Body of pancreas (tissue), 4 donors: ENCODE results near the gene NLRP7. TPM values are rescaled to one million over a fixed set of nuclear protein-coding genes. Genes with fewer than 3 reads are reported as not detected.
"Not testable (repeated sequence)": the region's sequence is repeated elsewhere in the genome, so short reads cannot be mapped to it uniquely, and the experiment has no call there.

Experiments
- ATAC-seq: fragments of 150-250 bp; one replicate; pipeline ENCODE4 v1.9.1; 2016
- DNase-seq, 4 donors: peaks; one replicate each; pipeline ENCODE4 v3.0.0-alpha.2; 2019
- H3K27ac ChIP-seq, 4 donors: fragments of 200-600 bp; sonication (generic); 1 replicate in 3 of 4; 2 replicates in 1 of 4; pipeline versions ENCODE4 v1.5.1 to v1.6.1; 2016 to 2019; ENCODE audit warnings: mild to moderate bottlenecking in 1 of 4, mixed read lengths in 1 of 4, moderate library complexity in 1 of 4
- H3K27me3 ChIP-seq, 2 donors: fragments of 200-600 bp; sonication (generic); one replicate each; pipeline ENCODE4 v1.6.0; 2016; ENCODE audit warnings: mild to moderate bottlenecking in 1 of 2
- H3K36me3 ChIP-seq, 2 donors: fragments of 200-600 bp; sonication (generic); replicated peaks in 1 of 2; 2 replicates each; pipeline ENCODE4 v1.5.1; 2016; ENCODE audit warnings: low read depth in 2 of 2; ENCODE audit not compliant: insufficient read depth in 1 of 2
- H3K4me1 ChIP-seq: fragments of 200-600 bp; sonication (generic); one replicate; pipeline ENCODE4 v1.6.0; 2016
- H3K4me3 ChIP-seq, 2 donors: fragments of 200-600 bp; sonication (generic); 1 replicate in 1 of 2; 2 replicates in 1 of 2; pipeline ENCODE4 v1.5.1; 2016 to 2019
- H3K9me3 ChIP-seq, 3 donors: fragments of 200-600 bp; sonication (generic); 1 replicate in 2 of 3; 2 replicates in 1 of 3; pipeline ENCODE4 v1.5.1; 2016
- POLR2A ChIP-seq, 3 donors: fragments of 450-650 bp; IDR thresholded peaks; one replicate each; pipeline ENCODE4 v1.6.1; 2016; ENCODE audit warnings: antibody characterized with exemption in 3 of 3, mild to moderate bottlenecking in 2 of 3
- WGBS, 2 donors: methylation state at CpG; one replicate each; pipeline ENCODE4 v1.1.5; 2017; 5-methylcytosine and 5-hydroxymethylcytosine counted together
- intact Hi-C: fragments of 100-400 bp; cut with DNase I; formaldehyde crosslinking; loops from one replicate; pipeline ENCODE4 v1.15.1; 2023
- total RNA-seq, 2 donors: library from RNA; depleted of rRNA; stranded (reverse); fragments of >200 nt; gene quantifications; one replicate each; pipeline ENCODE4 v1.1.0, GENCODE V29; 2016
- TF ChIP-seq, protein P1 (sequence below), 7 experiments: fragments of 450-650 bp in 4 of 7; fragments of 200-600 bp in 3 of 7; sonication (generic) in 3 of 7; IDR thresholded peaks; one replicate each; pipeline ENCODE4 v1.5.1; 2016 to 2019; ENCODE audit warnings: antibody characterized with exemption in 7 of 7

The NLRP7 gene
- total RNA-seq, 2 donors from 2014 or later, result not detected

DNA sequence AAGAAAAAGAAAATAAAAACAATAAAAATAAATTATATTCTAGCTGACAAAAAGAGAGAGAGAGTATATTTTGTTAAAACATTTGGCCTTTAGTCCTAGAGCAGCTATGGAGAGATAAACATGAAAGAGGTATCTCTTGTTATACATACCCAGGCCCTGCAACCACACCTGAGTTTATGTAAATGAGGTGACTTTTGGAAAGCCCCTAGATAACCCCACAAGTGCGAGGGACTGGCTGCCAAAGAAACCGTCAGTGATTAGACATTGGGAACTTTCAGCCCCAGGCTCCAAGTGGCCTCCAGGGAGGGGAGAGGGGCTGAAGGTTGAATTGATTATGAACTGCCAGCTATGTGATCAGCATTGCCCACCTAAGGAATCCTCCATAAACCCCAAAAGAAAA is 2.1 kb upstream of the NLRP7 start:
- WGBS, 2 donors, result 56 to 61% methylated on average over 2 of the region's 2 CpGs
- Histone ChIP-seq H3K4me3 (no peak overlapping the region), H3K9me3 (no peaks in the 10 kb centered on the region), H3K27me3 (no peaks in the 10 kb centered on the region), H3K36me3 (no peaks in the 10 kb centered on the region), H3K4me1 (no peaks in the 10 kb centered on the region), H3K27ac (no peak overlapping the region)
- DNase-seq (no peak), ATAC-seq (no peak)
- TF ChIP-seq POLR2A (IDR thresholded peaks at IDR 0.05), result no peak
- TF ChIP-seq, protein P1, sequence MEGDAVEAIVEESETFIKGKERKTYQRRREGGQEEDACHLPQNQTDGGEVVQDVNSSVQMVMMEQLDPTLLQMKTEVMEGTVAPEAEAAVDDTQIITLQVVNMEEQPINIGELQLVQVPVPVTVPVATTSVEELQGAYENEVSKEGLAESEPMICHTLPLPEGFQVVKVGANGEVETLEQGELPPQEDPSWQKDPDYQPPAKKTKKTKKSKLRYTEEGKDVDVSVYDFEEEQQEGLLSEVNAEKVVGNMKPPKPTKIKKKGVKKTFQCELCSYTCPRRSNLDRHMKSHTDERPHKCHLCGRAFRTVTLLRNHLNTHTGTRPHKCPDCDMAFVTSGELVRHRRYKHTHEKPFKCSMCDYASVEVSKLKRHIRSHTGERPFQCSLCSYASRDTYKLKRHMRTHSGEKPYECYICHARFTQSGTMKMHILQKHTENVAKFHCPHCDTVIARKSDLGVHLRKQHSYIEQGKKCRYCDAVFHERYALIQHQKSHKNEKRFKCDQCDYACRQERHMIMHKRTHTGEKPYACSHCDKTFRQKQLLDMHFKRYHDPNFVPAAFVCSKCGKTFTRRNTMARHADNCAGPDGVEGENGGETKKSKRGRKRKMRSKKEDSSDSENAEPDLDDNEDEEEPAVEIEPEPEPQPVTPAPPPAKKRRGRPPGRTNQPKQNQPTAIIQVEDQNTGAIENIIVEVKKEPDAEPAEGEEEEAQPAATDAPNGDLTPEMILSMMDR (IDR thresholded peaks at IDR 0.05), result no peak
- intact Hi-C loops, result no loop called here

DNA sequence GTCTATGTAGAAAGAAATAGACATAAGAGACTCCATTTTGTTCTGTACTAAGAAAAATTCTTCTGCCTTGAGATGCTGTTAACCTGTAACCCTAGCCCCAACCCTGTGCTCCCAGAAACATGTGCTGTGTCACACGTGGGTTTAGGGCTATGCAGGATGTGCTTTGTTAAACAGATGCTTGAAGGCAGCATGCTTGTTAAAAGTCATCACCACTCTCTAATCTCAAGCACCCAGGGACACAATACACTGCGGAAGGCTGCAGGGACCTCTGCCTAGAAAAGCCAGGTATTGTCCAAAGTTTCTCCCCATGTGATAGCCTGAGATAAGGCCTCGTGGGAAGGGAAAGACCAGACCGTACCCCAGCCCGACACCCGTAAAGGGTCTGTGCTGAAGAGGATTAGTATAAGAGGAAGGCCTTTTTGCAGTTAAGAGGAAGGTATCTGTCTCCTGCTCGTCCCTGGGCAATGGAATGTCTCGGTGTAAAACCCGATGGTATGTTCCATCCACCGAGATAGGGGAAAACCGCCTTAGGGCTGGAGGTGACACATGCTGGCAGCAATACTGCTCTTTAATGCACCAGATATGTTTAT is 3.5 kb downstream of the NLRP7 start:
- DNase-seq, H3K4me3 ChIP-seq, intact Hi-C loops, H3K27ac ChIP-seq, ATAC-seq, H3K27me3 ChIP-seq, H3K36me3 ChIP-seq, H3K4me1 ChIP-seq, H3K9me3 ChIP-seq: not testable (repeated sequence)
- WGBS, 2 donors, result 34 to 51% methylated on average over 7 to 11 of the region's 11 CpGs

DNA sequence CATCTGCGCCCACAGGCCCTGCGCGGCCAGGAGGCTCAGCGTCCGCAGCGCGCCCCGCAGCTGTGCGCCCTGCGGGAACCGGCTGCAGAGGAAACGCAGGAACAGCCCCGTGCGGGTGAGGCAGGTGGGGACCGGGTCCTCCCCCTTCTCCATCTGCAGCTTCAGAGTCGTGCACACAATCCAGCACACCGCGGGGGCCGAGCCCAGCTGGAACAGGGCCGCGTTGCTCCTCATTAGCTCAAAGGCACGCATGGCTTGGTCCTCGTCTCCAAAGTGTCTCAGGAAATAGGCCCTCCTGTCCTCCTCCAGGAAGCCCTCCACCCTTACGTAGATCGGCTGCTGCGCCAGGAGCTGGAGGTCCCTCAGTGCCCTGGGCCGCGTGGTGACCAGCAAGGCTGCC is 7.8 kb downstream of the NLRP7 start:
- H3K27me3 ChIP-seq, H3K4me1 ChIP-seq, H3K9me3 ChIP-seq, H3K36me3 ChIP-seq, ATAC-seq, intact Hi-C loops, H3K27ac ChIP-seq, DNase-seq, H3K4me3 ChIP-seq: not testable (repeated sequence)
- WGBS, 2 donors, result 56% methylated on average over 10 of the region's 28 CpGs; no CpG with 5 or more reads in 1 of the 2 donors

DNA sequence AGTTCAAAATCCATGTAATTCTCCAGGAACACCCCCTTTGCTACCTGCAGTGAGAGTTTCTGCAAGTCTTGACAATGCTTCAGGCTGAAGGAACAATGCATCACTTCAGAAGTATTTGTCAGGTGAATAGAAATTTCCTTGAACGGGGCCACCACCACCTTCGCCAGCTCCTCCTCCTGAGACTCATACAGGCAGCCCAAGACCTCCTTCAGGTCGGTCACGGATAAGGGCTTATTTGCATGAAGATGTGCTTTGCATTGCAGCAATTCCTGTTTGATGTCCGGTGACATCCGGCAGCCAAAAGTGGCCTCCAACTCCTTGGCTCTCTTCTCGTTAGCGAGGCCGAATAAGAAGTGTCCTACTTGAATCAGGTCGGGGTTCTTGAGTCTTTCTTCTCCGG is 8.4 kb downstream of the NLRP7 start:
- Histone ChIP-seq H3K27ac (no peak overlapping the region), H3K4me3 (no peak overlapping the region), H3K4me1 (no peaks in the 10 kb centered on the region), H3K9me3 (no peaks in the 10 kb centered on the region), H3K27me3 (no peaks in the 10 kb centered on the region), H3K36me3 (no peaks in the 10 kb centered on the region)
- no peak for TF ChIP-seq POLR2A (IDR thresholded peaks at IDR 0.05)
- TF ChIP-seq, protein P1 (IDR thresholded peaks at IDR 0.05), result no peak
- no peak for ATAC-seq
- intact Hi-C loops, result no loop called here
- WGBS, 2 donors, result 57 to 61% methylated on average over 9 to 11 of the region's 11 CpGs
- no peak for DNase-seq

DNA sequence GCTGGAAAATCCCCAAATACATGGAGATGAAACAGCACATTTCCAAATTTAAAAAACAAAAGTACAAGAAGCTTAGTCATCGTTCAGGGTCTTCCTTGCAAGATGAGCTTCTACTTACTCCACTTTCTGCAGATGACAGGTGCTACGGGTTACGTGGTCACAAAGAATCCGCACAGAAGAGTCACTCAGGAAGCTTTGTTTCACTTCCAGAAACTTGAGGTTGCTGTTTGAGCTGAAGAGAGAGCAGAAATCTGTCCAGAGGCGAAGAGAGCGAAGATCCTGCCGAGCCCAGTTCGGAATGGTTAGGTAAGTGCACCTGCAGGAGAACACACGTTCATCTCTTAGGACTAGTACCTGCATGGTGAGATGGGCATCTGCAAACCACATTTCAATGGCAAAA is 9.4 kb downstream of the NLRP7 start:
- H3K27me3 ChIP-seq, result no peaks in the 10 kb centered on the region
- intact Hi-C loops, result no loop called here
- H3K36me3 ChIP-seq, result no peaks in the 10 kb centered on the region
- H3K27ac ChIP-seq, result no peak overlapping the region
- H3K4me3 ChIP-seq, result no peak overlapping the region
- H3K4me1 ChIP-seq, result no peaks in the 10 kb centered on the region
- TF ChIP-seq POLR2A (IDR thresholded peaks at IDR 0.05), result no peak
- TF ChIP-seq, protein P1 (IDR thresholded peaks at IDR 0.05), result no peak
- H3K9me3 ChIP-seq, result no peaks in the 10 kb centered on the region
- WGBS, 2 donors, result 49 to 53% methylated on average over 5 to 9 of the region's 9 CpGs
- ATAC-seq (no peak), DNase-seq (no peak)

DNA sequence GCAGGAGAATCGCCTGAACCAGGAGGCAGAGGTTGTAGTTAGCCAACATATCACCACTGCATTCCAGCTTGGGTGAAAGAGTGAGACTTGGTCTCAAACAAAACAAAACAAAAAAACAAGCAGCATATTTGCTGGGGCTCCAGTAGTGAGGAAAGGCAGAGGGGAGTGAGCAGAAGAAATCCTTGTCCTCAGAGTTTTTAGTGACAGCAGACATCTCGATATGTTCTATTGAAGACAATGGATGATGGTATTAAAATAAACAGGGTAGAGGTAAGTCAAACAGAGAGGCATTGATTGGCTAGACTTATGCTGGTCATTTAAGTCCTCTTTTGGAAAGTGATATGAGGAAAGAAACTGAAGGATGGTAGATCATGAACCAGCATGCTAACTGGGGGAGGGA is 19.0 kb downstream of the NLRP7 start:
- TF ChIP-seq POLR2A (IDR thresholded peaks at IDR 0.05), result no peak
- TF ChIP-seq, protein P1 (IDR thresholded peaks at IDR 0.05), result no peak

More for the DNA sequence above, 19.0 kb downstream of the NLRP7 start:
- ATAC-seq, result no peak
- H3K27ac ChIP-seq, result no peak overlapping the region
- intact Hi-C loops, result no loop called here
- DNase-seq, result no peak
- no peak overlapping the region for H3K4me3 ChIP-seq
- no peaks in the 10 kb centered on the region for H3K9me3 ChIP-seq
- H3K27me3 ChIP-seq, result no peaks in the 10 kb centered on the region
- H3K36me3 ChIP-seq, result no peaks in the 10 kb centered on the region
- H3K4me1 ChIP-seq, result no peaks in the 10 kb centered on the region
- WGBS, 2 donors, result 59 to 82% methylated on average over 2 of the region's 2 CpGs
